Measurements from ENCODE around the gene MT4. TPM values are rescaled to one million over a fixed set of nuclear protein-coding genes. Genes with fewer than 3 reads are reported as not detected.

MT4 gene
- polyA plus RNA-seq, 1 of the 3 experiments (the other 2 are of a cell fraction), result not detected

GRCh38 chr16:56610609-56611111 lies 45.8 kb downstream of the MT4 start:
- H3K79me2 ChIP-seq (ENCODE audit: insufficient read depth), result peaks cover 30% of the 10 kb centered on the region

GRCh38 chr16:56611281-56611833 lies 46.5 kb downstream of the MT4 start:
- Histone ChIP-seq H3K4me3 (ENCODE audit: low read depth in 2 of 2, low read length in 1 of 2) (no peak overlapping the region), H3K9me2 (no peaks in the 10 kb centered on the region), H2AFZ (ENCODE audit: low read depth) (no peak overlapping the region), H3K27ac (ENCODE audit: low read depth in 2 of 2, low read length in 1 of 2) (peak overlapping the region in 1 of 2 experiments; percentile 96; a peak in 3 of 4 replicates), H3K36me3 (replicated peaks in 1 of 2; ENCODE audit: control insufficient read depth in 1 of 2, insufficient read depth in 2 of 2, low read length in 1 of 2) (no peaks in the 10 kb centered on the region), H3K27me3 (ENCODE audit: insufficient read depth) (no peaks in the 10 kb centered on the region), H3K9me3 (no peaks in the 10 kb centered on the region), H3K4me1 (ENCODE audit: control insufficient read depth in 1 of 2, insufficient read depth in 2 of 2, low read depth in 1 of 2, low read length in 1 of 2) (peaks cover 43 to 55% of the 10 kb centered on the region in 2 experiments; a peak in 3 of 4 replicates), H4K20me1 (ENCODE audit: insufficient read depth) (no peaks in the 10 kb centered on the region; the same call in 1 of the 2 replicates), H3F3A (replicated peaks; ENCODE audit: insufficient read depth) (peaks cover 64% of the 10 kb centered on the region), H3K4me2 (peak overlapping the region; percentile 88), H3K9ac (no peak overlapping the region), H3K79me2 (ENCODE audit: insufficient read depth) (peaks cover 30% of the 10 kb centered on the region)
- ChIA-PET CTCF (interaction anchor here (0.9 to 1.8 kb wide), 3 partner anchors 11 to 91 kb away, joined by 3 to 8 read pairs (median 4); no protein-coding TSS in a partner anchor), POLR2A (interaction anchor here (1.5 kb wide), 1 partner anchor 71 kb away, joined by 6 read pairs; the partner anchor contains the start of gene MT1X)
- WGBS (ENCODE audit: low lambda C conversion rate), result 75% methylated on average over 1 of the region's 2 CpGs
- no peak for DNase-seq
- peak; percentile 62; the same call in 1 of the 2 replicates for TF ChIP-seq RXRA (IDR thresholded peaks at IDR 0.05; ENCODE audit: borderline replicate concordance, low read depth)
- TF ChIP-seq NFIC (IDR thresholded peaks at IDR 0.05; ENCODE audit: borderline replicate concordance), result no peak

More at GRCh38 chr16:56610609-56611111, 45.8 kb downstream of the MT4 start:
- no peak overlapping the region for H2AFZ ChIP-seq (ENCODE audit: low read depth)
- TF ChIP-seq EZH2phosphoT487 (IDR thresholded peaks at IDR 0.05; ENCODE audit: borderline replicate concordance, low read depth) (no peak), ELF1 (IDR thresholded peaks at IDR 0.05) (peak; percentile 13; the same call in 1 of the 2 replicates)
- peak overlapping the region; percentile 77 to 96 for H3K27ac ChIP-seq (ENCODE audit: low read depth in 2 of 2, low read length in 1 of 2)
- H4K20me1 ChIP-seq (ENCODE audit: insufficient read depth), result no peaks in the 10 kb centered on the region; the same call in 1 of the 2 replicates
- H3K9me3 ChIP-seq, result no peaks in the 10 kb centered on the region
- no peaks in the 10 kb centered on the region for H3K9me2 ChIP-seq
- H3K4me2 ChIP-seq, result peak overlapping the region; percentile 88
- 78% methylated on average over 2 of the region's 2 CpGs for WGBS (ENCODE audit: low lambda C conversion rate)
- ChIA-PET CTCF (interaction anchor here (0.9 to 1.8 kb wide), 2 partner anchors 10 to 91 kb away, joined by 4 to 8 read pairs; no protein-coding TSS in a partner anchor), POLR2A (interaction anchor here (1.5 kb wide), 1 partner anchor 72 kb away, joined by 6 read pairs; the partner anchor contains the start of gene MT1X)
- peaks cover 71% of the 10 kb centered on the region for H3F3A ChIP-seq (replicated peaks; ENCODE audit: insufficient read depth)
- H3K9ac ChIP-seq, result peak overlapping the region; percentile 90
- no peak for DNase-seq
- peak overlapping the region in 1 of 2 experiments; percentile 94; a peak in 2 of 4 replicates for H3K4me3 ChIP-seq (ENCODE audit: low read depth in 2 of 2, low read length in 1 of 2)
- peaks cover 46 to 56% of the 10 kb centered on the region in 2 experiments; a peak in 3 of 4 replicates for H3K4me1 ChIP-seq (ENCODE audit: control insufficient read depth in 1 of 2, insufficient read depth in 2 of 2, low read depth in 1 of 2, low read length in 1 of 2)
- H3K36me3 ChIP-seq (replicated peaks in 1 of 2; ENCODE audit: control insufficient read depth in 1 of 2, insufficient read depth in 2 of 2, low read length in 1 of 2), result no peaks in the 10 kb centered on the region
- no peaks in the 10 kb centered on the region for H3K27me3 ChIP-seq (ENCODE audit: insufficient read depth)

- Histone ChIP-seq H3K9me2 (no peaks in the 10 kb centered on the region), H4K20me1 (ENCODE audit: insufficient read depth) (no peaks in the 10 kb centered on the region; the same call in 1 of the 2 replicates), H3F3A (replicated peaks; ENCODE audit: insufficient read depth) (peaks cover 44% of the 10 kb centered on the region), H3K4me1 (ENCODE audit: control insufficient read depth in 1 of 2, insufficient read depth in 2 of 2, low read depth in 1 of 2, low read length in 1 of 2) (peaks cover 25 to 39% of the 10 kb centered on the region in 2 experiments; a peak in 3 of 4 replicates), H3K79me2 (ENCODE audit: insufficient read depth) (peaks cover 27% of the 10 kb centered on the region), H3K27me3 (ENCODE audit: insufficient read depth) (no peaks in the 10 kb centered on the region), H3K36me3 (replicated peaks in 1 of 2; ENCODE audit: control insufficient read depth in 1 of 2, insufficient read depth in 2 of 2, low read length in 1 of 2) (no peaks in the 10 kb centered on the region), H3K4me3 (ENCODE audit: low read depth in 2 of 2, low read length in 1 of 2) (no peak overlapping the region), H3K27ac (ENCODE audit: low read depth in 2 of 2, low read length in 1 of 2) (peak overlapping the region in 1 of 2 experiments; percentile 71; a peak in 2 of 4 replicates), H3K9me3 (no peaks in the 10 kb centered on the region), H3K9ac (no peak overlapping the region; the same call in 1 of the 2 replicates), H2AFZ (ENCODE audit: low read depth) (no peak overlapping the region), H3K4me2 (peak overlapping the region; percentile 63; the same call in 1 of the 2 replicates)
- ChIA-PET POLR2A (no interaction called here), CTCF (interaction anchor here (1.1 to 1.3 kb wide), 3 partner anchors 10 to 54 kb away, joined by 3 to 4 read pairs (median 3); partner anchors contain the start of gene MT1G)
- DNase-seq, result no peak
- TF ChIP-seq MXI1 (IDR thresholded peaks at IDR 0.05; ENCODE audit: low read depth, low read length) (no peak), ELF1 (IDR thresholded peaks at IDR 0.05) (no peak), PBX3 (IDR thresholded peaks at IDR 0.05) (no peak), USF2 (IDR thresholded peaks at IDR 0.05; ENCODE audit: borderline replicate concordance, low read depth, low read length) (no peak), POLR2AphosphoS5 (IDR thresholded peaks at IDR 0.05; ENCODE audit: low read depth, low read length) (no peak), ZBTB33 (IDR thresholded peaks at IDR 0.05; ENCODE audit: borderline replicate concordance, low read depth) (no peak), FOXM1 (IDR thresholded peaks at IDR 0.05; ENCODE audit: low read depth) (no peak), REST (IDR thresholded peaks at IDR 0.05; ENCODE audit: low read depth, low read length) (no peak)
Measured at GRCh38 chr16:56613706-56614105, 48.8 kb downstream of the MT4 start.
